B cell (primary cell): ENCODE data around the gene FBXO7. TPM values are rescaled to one million over a fixed set of nuclear protein-coding genes. Genes with fewer than 3 reads are reported as not detected.

Experiments used
- ATAC-seq: fragments of 200-7000 bp; cut with Tn5 transposase; one replicate; pipeline ENCODE4 v1.10.0; 2021; ENCODE audit warnings: low read depth, mild to moderate bottlenecking, moderate number of reproducible peaks, moderate library complexity
- CTCF ChIA-PET: fragments of 350-600 bp; sonication (Branson Sonifier 250); formaldehyde crosslinking; loops from one replicate; lab custom pipeline; 2021; ENCODE audit warnings: antibody characterized with exemption, inconsistent platforms; lab: Charles Lee
- POLR2A ChIA-PET: fragments of 350-600 bp; sonication (Branson Sonifier 250); formaldehyde crosslinking; loops from one replicate; lab custom pipeline; 2021; ENCODE audit warnings: antibody characterized with exemption; lab: Charles Lee
- DNase-seq: peaks from one replicate; pipeline ENCODE4 v3.0.0; 2013
- H2AFZ ChIP-seq: 2 replicates; pipeline ENCODE4 v1.6.1; 2012; ENCODE audit warnings: mild to moderate bottlenecking, low read depth, low read length; ENCODE audit not compliant: insufficient read depth, poor library complexity, severe bottlenecking
- H3K27ac ChIP-seq, 2 donors: 1 replicate in 1 of 2; 2 replicates in 1 of 2; pipeline ENCODE4 v1.5.1; 2012 to 2013; ENCODE audit warnings: low read length in 2 of 2, mild to moderate bottlenecking in 2 of 2, moderate library complexity in 1 of 2
- H3K27me3 ChIP-seq, 4 experiments: fragments of 200-600 bp in 1 of 4; sonication (generic) in 1 of 4; replicated peaks in 1 of 4; 1 replicate in 2 of 4; 2 replicates in 2 of 4; pipeline versions ENCODE4 v1.6.1 to v1.7.0; 2013 to 2016; ENCODE audit warnings: low read length in 3 of 4, mild to moderate bottlenecking in 2 of 4, mixed read lengths in 1 of 4, moderate library complexity in 1 of 4; ENCODE audit not compliant: insufficient read depth in 4 of 4, control insufficient read depth in 3 of 4; ENCODE audit errors: control extremely low read depth in 1 of 4
- H3K36me3 ChIP-seq, 2 experiments: replicated peaks in 1 of 2; 1 replicate in 1 of 2; 2 replicates in 1 of 2; pipeline versions ENCODE4 v1.6.1 to v1.7.1; 2013; ENCODE audit warnings: low read length in 1 of 2; ENCODE audit not compliant: insufficient read depth in 2 of 2, control insufficient read depth in 1 of 2; ENCODE audit errors: control extremely low read depth in 1 of 2, extremely low read depth in 1 of 2
- H3K4me1 ChIP-seq, 2 donors: fragments of 200-600 bp in 1 of 2; sonication (generic) in 1 of 2; 1 replicate in 1 of 2; 2 replicates in 1 of 2; pipeline versions ENCODE4 v1.5.1 to v1.6.1; 2013 to 2017; ENCODE audit warnings: low read length in 2 of 2; ENCODE audit not compliant: control insufficient read depth in 2 of 2, insufficient read depth in 2 of 2
- H3K4me2 ChIP-seq: replicated peaks from 2 replicates; pipeline ENCODE3; 2012; ENCODE audit warnings: mild to moderate bottlenecking, low read depth, low read length; ENCODE audit not compliant: poor library complexity, severe bottlenecking
- H3K4me3 ChIP-seq, 5 experiments: fragments of 200-600 bp in 1 of 5; sonication (generic) in 1 of 5; 1 replicate in 3 of 5; 2 replicates in 2 of 5; pipeline versions ENCODE4 v1.5.1 to v1.7.0; 2011 to 2016; ENCODE audit warnings: low read length in 4 of 5, mild to moderate bottlenecking in 4 of 5, low read depth in 2 of 5, control low read depth in 1 of 5, moderate library complexity in 1 of 5; ENCODE audit not compliant: insufficient read depth in 1 of 5; ENCODE audit errors: control extremely low read depth in 1 of 5, extremely low read depth in 1 of 5
- H3K79me2 ChIP-seq: fragments of 200-600 bp; sonication (generic); one replicate; pipeline ENCODE4 v1.6.0; 2016; ENCODE audit warnings: low read length; ENCODE audit not compliant: control insufficient read depth, insufficient read depth
- H3K9ac ChIP-seq: fragments of 200-600 bp; sonication (generic); 2 replicates; pipeline ENCODE4 v1.6.1; 2017; ENCODE audit warnings: mild to moderate bottlenecking, low read length, moderate library complexity
- H3K9me3 ChIP-seq, 3 donors: one replicate each; pipeline versions ENCODE4 v1.6.1 to v1.7.1; 2013; ENCODE audit warnings: low read length in 2 of 3; ENCODE audit not compliant: control insufficient read depth in 2 of 3, insufficient read depth in 1 of 3; ENCODE audit errors: control extremely low read depth in 1 of 3
- H4K20me1 ChIP-seq: 2 replicates; pipeline ENCODE4 v1.6.0; 2012; ENCODE audit warnings: mild to moderate bottlenecking, low read length; ENCODE audit not compliant: insufficient read depth, control insufficient read depth, poor library complexity, severe bottlenecking
- H3K27ac Mint-ChIP-seq: one replicate; pipeline ENCODE4 v1.8.0; 2021; ENCODE audit warnings: mixed read lengths
- H3K27me3 Mint-ChIP-seq: one replicate; pipeline ENCODE4 v1.8.0; 2021; ENCODE audit warnings: mixed read lengths
- H3K4me1 Mint-ChIP-seq: one replicate; pipeline ENCODE4 v1.8.0; 2021; ENCODE audit warnings: mixed read lengths
- H3K4me3 Mint-ChIP-seq: one replicate; pipeline ENCODE4 v1.8.0; 2021; ENCODE audit warnings: mixed read lengths
- H3K9me3 Mint-ChIP-seq: one replicate; pipeline ENCODE4 v1.8.0; 2022; ENCODE audit warnings: mixed read lengths; ENCODE audit not compliant: insufficient read depth
- CTCF ChIP-seq: fragments of 200-600 bp; IDR thresholded peaks from one replicate; pipeline ENCODE4 v1.8.0; 2022; ENCODE audit warnings: antibody characterized with exemption, mild to moderate bottlenecking
- EZH2 ChIP-seq: IDR thresholded peaks from 2 replicates; pipeline ENCODE4 v1.6.1; 2012; ENCODE audit warnings: borderline replicate concordance, low read depth, mild to moderate bottlenecking, moderate library complexity, low read length; ENCODE audit not compliant: insufficient read depth, poor library complexity, severe bottlenecking
- WGBS: methylation state at CpG from one replicate; pipeline ENCODE4 v1.1.5; 2013; ENCODE audit warnings: missing lambda C conversion rate; ENCODE audit not compliant: insufficient coverage; 5-methylcytosine and 5-hydroxymethylcytosine counted together
- intact Hi-C: fragments of 100-400 bp; cut with micrococcal nuclease; formaldehyde crosslinking; loops from one replicate; pipeline ENCODE4 v1.10.0; 2022
- polyA plus RNA-seq: library from polyadenylated mRNA; depleted of rRNA; stranded (reverse); fragments of >200 nt; gene quantifications from 2 replicates; pipeline ENCODE4 v1.2.3, GENCODE V29; 2012
- total RNA-seq, 2 donors: library from RNA; stranded (reverse); fragments of 120-200 nt in 1 of 2; gene quantifications; 1 replicate in 1 of 2; 2 replicates in 1 of 2; pipeline versions ENCODE4 v1.2.3 to v1.2.4, GENCODE V29; 2013 to 2022

The FBXO7 gene
- total and polyA plus RNA-seq, 2 donors (not counting 1 experiment from before 2014, with no cell fraction given) = 66.2 to 106 TPM

- ChIA-PET POLR2A (no interaction called here), CTCF (no interaction called here)
- Mint-ChIP-seq H3K9me3 (no peaks in the 10 kb centered on the region), H3K27ac (no peak overlapping the region), H3K27me3 (no peaks in the 10 kb centered on the region), H3K4me3 (no peak overlapping the region), H3K4me1 (no peaks in the 10 kb centered on the region)
- Histone ChIP-seq H3K4me2 (no peak overlapping the region), H3K27ac (no peak overlapping the region), H3K27me3 (no peaks in the 10 kb centered on the region), H3K36me3 (no peaks in the 10 kb centered on the region), H3K4me3 (no peak overlapping the region), H3K79me2 (no peaks in the 10 kb centered on the region), H3K9ac (no peak overlapping the region), H3K9me3 (peaks cover 0 to 5% (median 0%) of the 10 kb centered on the region in 3 donors), H2AFZ (no peak overlapping the region), H3K4me1 (no peaks in the 10 kb centered on the region), H4K20me1 (no peaks in the 10 kb centered on the region)
- TF ChIP-seq EZH2 = no peak
- no peak for TF ChIP-seq CTCF
- ATAC-seq (no peak), DNase-seq (no peak)
- intact Hi-C loops = no loop called here
- no CpG with 5 or more reads among the region's 2 CpGs for WGBS
Measured at GRCh38 chr22:32515084-32515483, 40.5 kb downstream of the FBXO7 start.

GRCh38 chr22:32517488-32517887 lies 42.9 kb downstream of the FBXO7 start:
- no peak overlapping the region for H3K4me3 Mint-ChIP-seq

More at GRCh38 chr22:32517488-32517887, 42.9 kb downstream of the FBXO7 start:
- Histone ChIP-seq H3K79me2 (no peaks in the 10 kb centered on the region), H3K4me2 (no peak overlapping the region), H3K27ac (no peak overlapping the region), H4K20me1 (no peaks in the 10 kb centered on the region), H2AFZ (no peak overlapping the region), H3K4me1 (no peaks in the 10 kb centered on the region), H3K4me3 (no peak overlapping the region), H3K27me3 (no peaks in the 10 kb centered on the region), H3K36me3 (no peaks in the 10 kb centered on the region), H3K9me3 (peaks cover 0 to 5% (median 0%) of the 10 kb centered on the region in 3 donors), H3K9ac (no peak overlapping the region)
- no peaks in the 10 kb centered on the region for H3K4me1 Mint-ChIP-seq
- intact Hi-C loops = no loop called here
- ChIA-PET POLR2A (no interaction called here), CTCF (interaction anchor here (0.9 kb wide), 1 partner anchor 540 kb away, joined by 4 read pairs; no protein-coding TSS in a partner anchor)
- H3K27ac Mint-ChIP-seq = no peak overlapping the region
- 100% methylated on average over 1 of the region's 3 CpGs for WGBS
- TF ChIP-seq EZH2 (no peak), CTCF (no peak)
- H3K9me3 Mint-ChIP-seq = no peaks in the 10 kb centered on the region
- ATAC-seq (no peak), DNase-seq (no peak)
- H3K27me3 Mint-ChIP-seq = peaks cover 3% of the 10 kb centered on the region
